AG04449 (cell line): Measurements from ENCODE around the gene GJB3.

ENCODE experiments used
- CTCF ChIA-PET: fragments of 350-600 bp; formaldehyde crosslinking; extraction: SDS; loops from one replicate; lab custom pipeline; 2021; ENCODE audit warnings: antibody characterized with exemption; lab: Yijun Ruan, JAX
- POLR2A ChIA-PET: fragments of 400-600, 350-600 bp; formaldehyde crosslinking; extraction: SDS; loops from one replicate; lab custom pipeline; 2020; ENCODE audit warnings: antibody characterized with exemption, inconsistent platforms; lab: Yijun Ruan, JAX
- DNase-seq: peaks from one replicate; pipeline ENCODE4 v3.0.0-alpha.2; 2010; ENCODE audit warnings: low read depth, low spot score
- H3K4me3 ChIP-seq: 2 replicates; pipeline ENCODE4 v1.5.1; 2011; ENCODE audit warnings: low read depth, mild to moderate bottlenecking, control low read depth, low read length
- CTCF ChIP-seq: IDR thresholded peaks from one replicate; pipeline ENCODE4 v1.5.1; 2011; ENCODE audit warnings: mild to moderate bottlenecking, moderate library complexity, low read length, control low read depth, inconsistent platforms; ENCODE audit not compliant: insufficient read depth; ENCODE audit errors: missing control alignments

GJB3 gene

GRCh38 chr1:34747638-34747941 lies 33.4 kb upstream of the GJB3 start:
- ChIA-PET CTCF (no interaction called here), POLR2A (no interaction called here)
- DNase-seq = no peak
- no peak overlapping the region for H3K4me3 ChIP-seq
- no peak for TF ChIP-seq CTCF

- no peak for TF ChIP-seq CTCF
- CTCF ChIA-PET = no interaction called here
- POLR2A ChIA-PET = no interaction called here
- DNase-seq = no peak
- H3K4me3 ChIP-seq = no peak overlapping the region
These were observed 31.0 kb upstream of the GJB3 start for GRCh38 chr1:34749992-34750391.

GRCh38 chr1:34750610-34751009 lies 30.4 kb upstream of the GJB3 start:
- no peak for DNase-seq
- ChIA-PET POLR2A (no interaction called here), CTCF (interaction anchor here (1.3 to 1.5 kb wide), 2 partner anchors 8 to 9 kb away, joined by 3 to 4 read pairs; no protein-coding TSS in a partner anchor)
- no peak overlapping the region for H3K4me3 ChIP-seq
- no peak for TF ChIP-seq CTCF

GRCh38 chr1:34753163-34753562 lies 27.9 kb upstream of the GJB3 start:
- DNase-seq = no peak
- no peak overlapping the region for H3K4me3 ChIP-seq
- POLR2A ChIA-PET = no interaction called here
- TF ChIP-seq CTCF = no peak
- CTCF ChIA-PET = interaction anchor here (1.5 to 3.9 kb wide), 2 partner anchors 10 to 1120 kb away, joined by 4 to 40 read pairs; no protein-coding TSS in a partner anchor

- DNase-seq = no peak
- no peak for TF ChIP-seq CTCF
- CTCF ChIA-PET = interaction anchor here (3.9 kb wide), 1 partner anchor 12 kb away, joined by 40 read pairs; no protein-coding TSS in a partner anchor
- no peak within 1 kb of the TSS for H3K4me3 ChIP-seq
- POLR2A ChIA-PET = no interaction called here
These were observed 25.9 kb upstream of the GJB3 start, which contains the start of gene GJB5 for GRCh38 chr1:34754964-34755637. Gene GJB5 (plus strand): TSS chr1:34755047. CDS start chr1:34757331, 2,284 bp downstream.

- CTCF ChIA-PET = interaction anchor here (3.9 kb wide), 1 partner anchor 13 kb away, joined by 40 read pairs; no protein-coding TSS in a partner anchor
- TF ChIP-seq CTCF = no peak
- H3K4me3 ChIP-seq = no peak overlapping the region
- no peak for DNase-seq
- POLR2A ChIA-PET = no interaction called here
These were observed 25.1 kb upstream of the GJB3 start for GRCh38 chr1:34755961-34756360.
